HG03575 (cell line): ENCODE measurements around the gene BCAN.

Experiments used
- ATAC-seq: cut with Tn5 transposase; IDR thresholded peaks from one replicate; pipeline ENCODE4 v1.9.1; 2021; ENCODE audit not compliant: unreplicated experiment, insufficient number of reproducible peaks, low FRiP score; ENCODE audit errors: extremely low read depth

Gene BCAN

GRCh38 chr1:156656806-156657740 is 15.2 kb downstream of the BCAN start:
- ATAC-seq, result no peak

DNA sequence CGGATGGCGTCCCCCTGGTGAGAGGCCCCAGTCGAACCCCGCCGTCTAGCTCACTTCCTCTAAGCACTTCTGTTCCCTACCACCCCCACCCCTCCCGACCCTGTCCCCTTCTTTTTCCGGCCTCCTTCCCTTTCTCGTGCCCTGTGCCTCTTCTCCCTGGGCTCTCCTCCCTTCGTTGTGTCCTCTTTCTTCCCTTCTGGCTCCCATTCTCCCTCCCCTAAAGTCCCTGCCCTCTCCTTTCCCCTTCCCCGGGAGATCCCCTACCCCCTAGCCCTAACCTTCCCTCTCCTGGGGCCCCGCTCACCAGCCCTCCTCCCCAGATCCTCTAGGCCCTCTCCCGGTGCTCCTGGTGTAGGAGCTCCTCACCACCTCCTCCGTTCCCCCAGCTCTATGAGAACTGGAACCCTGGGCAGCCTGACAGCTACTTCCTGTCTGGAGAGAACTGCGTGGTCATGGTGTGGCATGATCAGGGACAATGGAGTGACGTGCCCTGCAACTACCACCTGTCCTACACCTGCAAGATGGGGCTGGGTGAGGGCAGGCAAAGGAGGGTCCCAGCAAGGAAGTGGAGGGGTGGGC is 15.9 kb downstream of the BCAN start:
- ATAC-seq, result no peak

DNA sequence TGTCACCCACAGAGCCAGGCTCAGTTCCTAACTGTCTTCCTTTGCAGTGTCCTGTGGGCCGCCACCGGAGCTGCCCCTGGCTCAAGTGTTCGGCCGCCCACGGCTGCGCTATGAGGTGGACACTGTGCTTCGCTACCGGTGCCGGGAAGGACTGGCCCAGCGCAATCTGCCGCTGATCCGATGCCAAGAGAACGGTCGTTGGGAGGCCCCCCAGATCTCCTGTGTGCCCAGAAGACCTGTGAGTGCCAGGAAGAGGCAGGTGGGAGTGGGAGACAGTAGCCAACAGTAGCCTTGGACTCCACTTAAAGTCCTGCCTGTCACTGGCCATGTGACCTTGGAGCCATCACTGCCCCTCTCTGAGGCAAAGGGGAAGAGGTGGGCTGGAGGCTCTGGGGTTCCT is 16.6 kb downstream of the BCAN start:
- no peak for ATAC-seq

DNA sequence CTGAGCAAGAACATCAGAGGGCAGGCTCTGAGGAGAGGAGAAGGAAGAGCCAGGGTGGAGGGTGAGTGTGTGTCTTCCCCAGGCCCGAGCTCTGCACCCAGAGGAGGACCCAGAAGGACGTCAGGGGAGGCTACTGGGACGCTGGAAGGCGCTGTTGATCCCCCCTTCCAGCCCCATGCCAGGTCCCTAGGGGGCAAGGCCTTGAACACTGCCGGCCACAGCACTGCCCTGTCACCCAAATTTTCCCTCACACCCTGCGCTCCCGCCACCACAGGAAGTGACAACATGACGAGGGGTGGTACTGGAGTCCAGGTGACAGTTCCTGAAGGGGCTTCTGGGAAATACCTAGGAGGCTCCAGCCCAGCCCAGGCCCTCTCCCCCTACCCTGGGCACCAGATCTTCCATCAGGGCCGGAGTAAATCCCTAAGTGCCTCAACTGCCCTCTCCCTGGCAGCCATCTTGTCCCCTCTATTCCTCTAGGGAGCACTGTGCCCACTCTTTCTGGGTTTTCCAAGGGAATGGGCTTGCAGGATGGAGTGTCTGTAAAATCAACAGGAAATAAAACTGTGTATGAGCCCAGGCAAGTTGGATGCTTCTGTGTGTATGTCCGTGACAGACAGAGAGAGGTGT is 17.1 kb downstream of the BCAN start:
- no peak for ATAC-seq

- no peak for ATAC-seq
Measured at GRCh38 chr1:156659661-156659987, 17.7 kb downstream of the BCAN start.

DNA sequence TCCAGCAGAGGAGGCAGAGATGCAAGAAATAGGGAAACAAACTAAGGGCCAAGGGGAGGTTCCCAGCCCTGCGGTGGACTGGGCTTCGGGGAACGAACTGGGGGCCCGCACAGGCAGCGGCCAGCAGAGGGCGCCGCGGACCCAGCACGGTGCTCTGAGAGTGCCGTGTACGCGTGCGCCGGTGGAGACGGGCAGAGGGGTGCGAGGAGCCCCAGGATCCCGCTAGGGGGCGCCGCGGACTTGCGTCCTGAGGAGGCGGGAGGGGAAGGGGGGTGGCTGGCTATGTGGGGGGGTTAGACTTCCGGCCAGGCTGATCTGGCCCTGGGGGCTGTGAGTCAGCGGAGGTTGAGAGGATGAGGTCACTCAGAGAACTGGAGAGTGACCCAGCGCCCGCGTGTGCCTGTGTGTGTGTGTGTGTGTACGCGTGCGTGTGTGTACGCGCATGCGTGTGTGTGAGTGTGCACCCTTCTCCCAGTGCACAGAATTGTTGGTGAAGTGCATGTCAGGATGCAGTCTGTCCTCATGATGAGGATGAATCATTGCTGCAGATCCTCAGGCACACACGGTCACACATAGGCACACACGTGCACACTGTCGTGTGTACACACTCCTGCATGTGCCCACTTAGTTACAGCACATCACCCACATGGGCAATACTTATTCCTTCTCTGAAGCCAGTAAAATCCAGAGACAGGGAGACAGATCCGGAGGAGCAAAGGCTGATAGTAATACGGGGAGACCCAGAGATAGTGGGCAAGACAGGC is 18.3 kb downstream of the BCAN start:
- ATAC-seq, result no peak

GRCh38 chr1:156660752-156661112 is 18.8 kb downstream of the BCAN start:
- no peak for ATAC-seq

GRCh38 chr1:156662005-156662799 is 20.3 kb downstream of the BCAN start:
- ATAC-seq, result no peak

DNA sequence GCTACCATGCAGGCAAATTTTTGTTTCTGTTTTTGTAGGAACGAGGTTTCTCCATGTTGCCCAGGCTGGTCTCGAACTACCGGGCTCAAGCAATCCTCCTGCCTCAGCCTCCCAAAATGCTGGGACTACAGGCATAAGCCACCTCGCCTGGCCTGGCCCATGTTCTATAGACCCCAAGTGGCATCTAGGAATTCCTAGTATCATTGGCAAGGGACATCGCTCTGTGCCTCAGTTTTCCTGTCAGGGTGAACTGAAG is 20.8 kb downstream of the BCAN start:
- no peak for ATAC-seq

GRCh38 chr1:156663178-156663577 is 21.3 kb downstream of the BCAN start:
- no peak for ATAC-seq

- ATAC-seq, result no peak
Measured at GRCh38 chr1:156664046-156664766, 22.3 kb downstream of the BCAN start.

GRCh38 chr1:156664767-156665411 is 23.0 kb downstream of the BCAN start:
- no peak for ATAC-seq

GRCh38 chr1:156665539-156665938 is 23.6 kb downstream of the BCAN start:
- ATAC-seq, result no peak

DNA sequence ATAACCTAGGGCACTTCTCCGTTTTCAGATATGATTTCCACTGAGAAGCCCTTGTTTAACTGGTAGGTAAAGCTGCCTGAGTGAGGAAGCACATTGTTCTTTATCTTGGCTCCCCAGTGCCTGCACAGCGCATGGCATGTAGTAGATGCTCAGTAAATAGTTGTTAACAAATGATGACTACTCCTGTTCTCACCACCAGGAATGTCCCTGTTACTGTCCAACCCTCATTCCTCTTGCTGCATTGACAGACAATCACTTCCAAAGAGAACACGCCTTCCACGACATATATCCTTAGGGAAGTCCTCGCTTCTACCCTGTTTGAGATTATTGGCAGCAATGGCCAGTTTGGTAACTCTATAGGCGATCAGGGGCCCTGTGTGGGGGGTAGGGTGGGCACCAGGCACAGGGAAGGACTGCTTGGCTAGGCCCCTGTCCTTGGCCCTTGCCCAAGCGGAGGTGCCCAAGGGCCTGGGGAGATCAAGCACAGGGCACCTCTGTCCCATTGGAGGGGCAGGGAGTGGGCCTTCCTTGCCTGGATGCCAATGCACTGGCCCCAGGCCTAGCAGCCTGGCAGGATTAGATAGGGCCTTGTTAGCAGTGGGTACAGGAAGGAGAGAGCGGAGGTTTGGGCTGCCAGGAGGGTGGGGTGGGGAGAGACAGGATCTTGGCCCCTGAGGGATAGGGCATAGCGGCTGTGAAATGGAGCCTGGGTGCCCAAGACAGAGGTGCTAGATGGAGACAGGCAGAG is 25.1 kb downstream of the BCAN start:
- no peak for ATAC-seq

GRCh38 chr1:156667610-156667967 is 25.7 kb downstream of the BCAN start:
- ATAC-seq, result no peak

DNA sequence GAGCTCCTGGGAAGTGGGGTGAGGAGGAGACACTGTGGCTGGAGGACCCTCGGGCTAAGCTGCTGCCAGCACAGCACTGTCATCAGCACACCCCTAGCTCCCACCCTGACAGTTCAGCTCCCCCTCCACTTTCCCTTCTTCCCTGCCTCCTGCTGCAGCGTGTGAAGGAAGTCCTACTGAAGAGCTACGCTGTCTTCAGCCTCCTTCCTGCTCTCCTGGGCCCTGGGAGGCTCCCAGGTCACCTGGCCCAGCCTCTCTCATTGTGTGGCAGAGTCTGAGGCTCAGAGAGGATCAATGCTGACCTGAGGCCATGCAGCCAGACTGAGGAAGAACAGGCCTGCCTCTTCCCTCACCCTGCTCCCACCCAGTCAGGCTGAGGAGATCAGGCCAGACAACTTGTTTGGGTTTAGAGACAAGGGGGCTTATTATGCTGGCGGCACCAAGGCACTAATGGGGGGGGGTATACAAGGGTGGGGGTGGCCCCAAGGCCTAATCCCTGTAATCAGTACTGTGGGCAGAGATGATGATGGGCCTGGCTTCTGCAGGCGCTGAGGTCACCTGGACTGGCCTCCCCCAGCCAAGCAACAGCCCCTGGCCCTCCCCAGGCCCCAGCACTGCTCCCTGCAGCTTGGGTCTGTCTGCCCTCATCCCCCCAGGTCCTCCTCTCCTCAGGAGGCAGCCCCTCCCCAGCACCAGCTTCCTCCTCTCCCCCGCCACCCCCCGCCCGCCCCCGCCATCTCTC is 26.2 kb downstream of the BCAN start:
- no peak for ATAC-seq
